ENCODE results near the gene ABHD5. TPM values are rescaled to one million over a fixed set of nuclear protein-coding genes. Genes with fewer than 3 reads are reported as not detected.

Gene ABHD5
- total and polyA plus RNA-seq, 10 of the 15 experiments (the other 5 are each of a cell fraction or from before 2014, with no cell fraction given): 5.5 to 24.4 (median 9.5) TPM

- Histone ChIP-seq H3K9ac (ENCODE audit: control insufficient read depth, insufficient read depth, low read length) (no peak overlapping the region), H3K9me3 (replicated peaks; ENCODE audit: control insufficient read depth, insufficient read depth, low read length) (no peaks in the 10 kb centered on the region), H3K27me3 (replicated peaks in 1 of 2; ENCODE audit: control insufficient read depth in 2 of 2, insufficient read depth in 2 of 2, low read length in 1 of 2) (no peaks in the 10 kb centered on the region), H3K36me3 (ENCODE audit: control insufficient read depth in 2 of 2, insufficient read depth in 2 of 2, low read length in 1 of 2) (no peaks in the 10 kb centered on the region; a peak in 1 of 4 replicates), H3K4me3 (no peak overlapping the region), H4K20me1 (ENCODE audit: control insufficient read depth, insufficient read depth) (no peaks in the 10 kb centered on the region), H3K27ac (ENCODE audit: control insufficient read depth, insufficient read depth) (no peak overlapping the region), H3K4me1 (ENCODE audit: control insufficient read depth, insufficient read depth, low read length) (no peaks in the 10 kb centered on the region), H2AFZ (ENCODE audit: control insufficient read depth, low read depth, low read length) (no peak overlapping the region), H3K79me2 (ENCODE audit: control insufficient read depth, insufficient read depth, low read length) (no peaks in the 10 kb centered on the region), H3K4me2 (ENCODE audit: control insufficient read depth, insufficient read depth) (no peak overlapping the region)
- DNase-seq (ENCODE audit: low read depth, low spot score): no peak
- no peak for ATAC-seq
- FAIRE-seq: no peak
- TF ChIP-seq BMI1 (IDR thresholded peaks at IDR 0.05; ENCODE audit: borderline replicate concordance): no peak
- no peak for TF ChIP-seq NR2C2 (IDR thresholded peaks at IDR 0.05; ENCODE audit: borderline replicate concordance, control insufficient read depth, insufficient read length, low read depth)
- no peak for TF ChIP-seq HDAC2 (IDR thresholded peaks at IDR 0.05)
- TF ChIP-seq RAD51 (IDR thresholded peaks at IDR 0.05): no peak
- TF ChIP-seq ZNF622 (IDR thresholded peaks at IDR 0.05): no peak
- ChIA-PET RAD21 (ENCODE audit: unreplicated experiment) (no interaction called here), CTCF (interaction anchor here (0.9 to 2.1 kb wide), 2 partner anchors 9 to 23 kb away, joined by 3 to 7 read pairs; no protein-coding TSS in a partner anchor), POLR2A (interaction anchor here (0.6 to 0.7 kb wide), 2 partner anchors 144 to 744 kb away, joined by 3 to 4 read pairs; no protein-coding TSS in a partner anchor), SMC1A (ENCODE audit: uncharacterized antibody, unreplicated experiment) (no interaction called here)
- in situ Hi-C loops (cut with MboI) (no loop called here), intact Hi-C loops (cut with micrococcal nuclease; ENCODE audit: unreplicated experiment) (no loop called here)
- BruUV-seq (replicated peaks): no TSS peak
- 95% methylated on average over 1 of the region's 1 CpG for WGBS (ENCODE audit: insufficient coverage, insufficient replicate concordance, low lambda C conversion rate, missing lambda C conversion rate)
Measured at GRCh38 chr3:43729707-43730414, 39.1 kb downstream of the ABHD5 start.

GRCh38 chr3:43732747-43733425, 42.1 kb downstream of the ABHD5 start:
- ChIA-PET SMC1A (ENCODE audit: uncharacterized antibody, unreplicated experiment) (interaction anchor here (1.0 kb wide), 1 partner anchor 11 kb away, joined by 3 read pairs; no protein-coding TSS in a partner anchor), CTCF (no interaction called here), RAD21 (ENCODE audit: unreplicated experiment) (no interaction called here), POLR2A (no interaction called here)
- in situ Hi-C loops (cut with MboI): no loop called here
- Histone ChIP-seq H3K4me2 (ENCODE audit: control insufficient read depth, insufficient read depth) (no peak overlapping the region), H2AFZ (ENCODE audit: control insufficient read depth, low read depth, low read length) (no peak overlapping the region), H3K27me3 (replicated peaks in 1 of 2; ENCODE audit: control insufficient read depth in 2 of 2, insufficient read depth in 2 of 2, low read length in 1 of 2) (no peaks in the 10 kb centered on the region), H3K4me1 (ENCODE audit: control insufficient read depth, insufficient read depth, low read length) (no peaks in the 10 kb centered on the region), H3K79me2 (ENCODE audit: control insufficient read depth, insufficient read depth, low read length) (no peaks in the 10 kb centered on the region), H3K9ac (ENCODE audit: control insufficient read depth, insufficient read depth, low read length) (no peak overlapping the region), H3K9me3 (replicated peaks; ENCODE audit: control insufficient read depth, insufficient read depth, low read length) (no peaks in the 10 kb centered on the region), H3K27ac (ENCODE audit: control insufficient read depth, insufficient read depth) (no peak overlapping the region), H3K36me3 (ENCODE audit: control insufficient read depth in 2 of 2, insufficient read depth in 2 of 2, low read length in 1 of 2) (no peaks in the 10 kb centered on the region; a peak in 1 of 4 replicates), H4K20me1 (ENCODE audit: control insufficient read depth, insufficient read depth) (no peaks in the 10 kb centered on the region), H3K4me3 (no peak overlapping the region)
- DNase-seq (ENCODE audit: low read depth, low spot score) (no peak), ATAC-seq (no peak), FAIRE-seq (no peak)
- BruUV-seq (replicated peaks): no TSS peak
- WGBS (ENCODE audit: insufficient coverage, insufficient replicate concordance, low lambda C conversion rate, missing lambda C conversion rate): 81% methylated on average over 6 of the region's 6 CpGs
- intact Hi-C loops (cut with micrococcal nuclease; ENCODE audit: unreplicated experiment): no loop called here
- TF ChIP-seq MLLT1 (IDR thresholded peaks at IDR 0.05): no peak
- no peak for TF ChIP-seq E4F1 (IDR thresholded peaks at IDR 0.05; ENCODE audit: borderline replicate concordance, partially characterized antibody)
- no peak for TF ChIP-seq CTCF (IDR thresholded peaks at IDR 0.05 in 2 of 3, conservative IDR thresholded peaks at IDR 0.05 in 1 of 3; ENCODE audit: control insufficient read depth in 2 of 3, extremely low read depth in 1 of 3, insufficient read depth in 1 of 3, low read depth in 3 of 3, low read length in 3 of 3)
- no peak for TF ChIP-seq FOS (IDR thresholded peaks at IDR 0.05; ENCODE audit: borderline replicate concordance, extremely low read depth, insufficient read length)
- no peak for TF ChIP-seq SREBF1 (IDR thresholded peaks at IDR 0.05; ENCODE audit: low read length)

All from GM12878 (cell line).